ENCODE measurements around the gene DBP. TPM values are rescaled to one million over a fixed set of nuclear protein-coding genes. Genes with fewer than 3 reads are reported as not detected.

Gene DBP
- total and polyA plus RNA-seq, 2 experiments from 2014 or later, result 5.7 to 6.3 TPM

DNA sequence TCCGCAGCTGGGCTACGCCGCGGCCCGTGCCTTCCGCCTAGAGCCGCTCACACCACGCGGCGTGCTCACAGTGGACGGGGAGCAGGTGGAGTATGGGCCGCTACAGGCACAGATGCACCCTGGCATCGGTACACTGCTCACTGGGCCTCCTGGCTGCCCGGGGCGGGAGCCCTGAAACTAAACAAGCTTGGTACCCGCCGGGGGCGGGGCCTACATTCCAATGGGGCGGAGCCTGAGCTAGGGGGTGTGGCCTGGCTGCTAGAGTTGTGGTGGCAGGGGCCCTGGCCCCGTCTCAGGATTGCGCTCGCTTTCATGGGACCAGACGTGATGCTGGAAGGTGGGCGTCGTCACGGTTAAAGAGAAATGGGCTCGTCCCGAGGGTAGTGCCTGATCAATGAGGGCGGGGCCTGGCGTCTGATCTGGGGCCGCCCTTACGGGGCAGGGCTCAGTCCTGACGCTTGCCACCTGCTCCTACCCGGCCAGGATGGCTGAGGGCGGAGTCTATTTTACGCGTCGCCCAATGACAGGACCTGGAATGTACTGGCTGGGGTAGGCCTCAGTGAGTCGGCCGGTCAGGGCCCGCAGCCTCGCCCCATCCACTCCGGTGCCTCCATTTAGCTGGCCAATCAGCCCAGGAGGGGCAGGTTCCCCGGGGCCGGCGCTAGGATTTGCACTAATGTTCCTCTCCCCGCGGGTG lies 7.4 kb downstream of the DBP start (continued):
- TF ChIP-seq, protein P1, sequence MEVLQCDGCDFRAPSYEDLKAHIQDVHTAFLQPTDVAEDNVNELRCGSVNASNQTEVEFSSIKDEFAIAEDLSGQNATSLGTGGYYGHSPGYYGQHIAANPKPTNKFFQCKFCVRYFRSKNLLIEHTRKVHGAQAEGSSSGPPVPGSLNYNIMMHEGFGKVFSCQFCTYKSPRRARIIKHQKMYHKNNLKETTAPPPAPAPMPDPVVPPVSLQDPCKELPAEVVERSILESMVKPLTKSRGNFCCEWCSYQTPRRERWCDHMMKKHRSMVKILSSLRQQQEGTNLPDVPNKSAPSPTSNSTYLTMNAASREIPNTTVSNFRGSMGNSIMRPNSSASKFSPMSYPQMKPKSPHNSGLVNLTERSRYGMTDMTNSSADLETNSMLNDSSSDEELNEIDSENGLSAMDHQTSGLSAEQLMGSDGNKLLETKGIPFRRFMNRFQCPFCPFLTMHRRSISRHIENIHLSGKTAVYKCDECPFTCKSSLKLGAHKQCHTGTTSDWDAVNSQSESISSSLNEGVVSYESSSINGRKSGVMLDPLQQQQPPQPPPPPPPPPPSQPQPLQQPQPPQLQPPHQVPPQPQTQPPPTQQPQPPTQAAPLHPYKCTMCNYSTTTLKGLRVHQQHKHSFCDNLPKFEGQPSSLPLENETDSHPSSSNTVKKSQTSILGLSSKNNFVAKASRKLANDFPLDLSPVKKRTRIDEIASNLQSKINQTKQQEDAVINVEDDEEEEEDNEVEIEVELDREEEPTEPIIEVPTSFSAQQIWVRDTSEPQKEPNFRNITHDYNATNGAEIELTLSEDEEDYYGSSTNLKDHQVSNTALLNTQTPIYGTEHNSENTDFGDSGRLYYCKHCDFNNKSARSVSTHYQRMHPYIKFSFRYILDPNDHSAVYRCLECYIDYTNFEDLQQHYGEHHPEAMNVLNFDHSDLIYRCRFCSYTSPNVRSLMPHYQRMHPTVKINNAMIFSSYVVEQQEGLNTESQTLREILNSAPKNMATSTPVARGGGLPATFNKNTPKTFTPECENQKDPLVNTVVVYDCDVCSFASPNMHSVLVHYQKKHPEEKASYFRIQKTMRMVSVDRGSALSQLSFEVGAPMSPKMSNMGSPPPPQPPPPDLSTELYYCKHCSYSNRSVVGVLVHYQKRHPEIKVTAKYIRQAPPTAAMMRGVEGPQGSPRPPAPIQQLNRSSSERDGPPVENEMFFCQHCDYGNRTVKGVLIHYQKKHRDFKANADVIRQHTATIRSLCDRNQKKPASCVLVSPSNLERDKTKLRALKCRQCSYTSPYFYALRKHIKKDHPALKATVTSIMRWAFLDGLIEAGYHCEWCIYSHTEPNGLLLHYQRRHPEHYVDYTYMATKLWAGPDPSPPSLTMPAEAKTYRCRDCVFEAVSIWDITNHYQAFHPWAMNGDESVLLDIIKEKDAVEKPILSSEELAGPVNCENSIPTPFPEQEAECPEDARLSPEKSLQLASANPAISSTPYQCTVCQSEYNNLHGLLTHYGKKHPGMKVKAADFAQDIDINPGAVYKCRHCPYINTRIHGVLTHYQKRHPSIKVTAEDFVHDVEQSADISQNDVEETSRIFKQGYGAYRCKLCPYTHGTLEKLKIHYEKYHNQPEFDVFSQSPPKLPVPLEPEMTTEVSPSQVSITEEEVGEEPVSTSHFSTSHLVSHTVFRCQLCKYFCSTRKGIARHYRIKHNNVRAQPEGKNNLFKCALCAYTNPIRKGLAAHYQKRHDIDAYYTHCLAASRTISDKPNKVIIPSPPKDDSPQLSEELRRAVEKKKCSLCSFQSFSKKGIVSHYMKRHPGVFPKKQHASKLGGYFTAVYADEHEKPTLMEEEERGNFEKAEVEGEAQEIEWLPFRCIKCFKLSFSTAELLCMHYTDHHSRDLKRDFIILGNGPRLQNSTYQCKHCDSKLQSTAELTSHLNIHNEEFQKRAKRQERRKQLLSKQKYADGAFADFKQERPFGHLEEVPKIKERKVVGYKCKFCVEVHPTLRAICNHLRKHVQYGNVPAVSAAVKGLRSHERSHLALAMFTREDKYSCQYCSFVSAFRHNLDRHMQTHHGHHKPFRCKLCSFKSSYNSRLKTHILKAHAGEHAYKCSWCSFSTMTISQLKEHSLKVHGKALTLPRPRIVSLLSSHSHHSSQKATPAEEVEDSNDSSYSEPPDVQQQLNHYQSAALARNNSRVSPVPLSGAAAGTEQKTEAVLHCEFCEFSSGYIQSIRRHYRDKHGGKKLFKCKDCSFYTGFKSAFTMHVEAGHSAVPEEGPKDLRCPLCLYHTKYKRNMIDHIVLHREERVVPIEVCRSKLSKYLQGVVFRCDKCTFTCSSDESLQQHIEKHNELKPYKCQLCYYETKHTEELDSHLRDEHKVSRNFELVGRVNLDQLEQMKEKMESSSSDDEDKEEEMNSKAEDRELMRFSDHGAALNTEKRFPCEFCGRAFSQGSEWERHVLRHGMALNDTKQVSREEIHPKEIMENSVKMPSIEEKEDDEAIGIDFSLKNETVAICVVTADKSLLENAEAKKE (CRISPR knock-in tag; IDR thresholded peaks at IDR 0.05), result no peak
- TF ChIP-seq, protein P2, sequence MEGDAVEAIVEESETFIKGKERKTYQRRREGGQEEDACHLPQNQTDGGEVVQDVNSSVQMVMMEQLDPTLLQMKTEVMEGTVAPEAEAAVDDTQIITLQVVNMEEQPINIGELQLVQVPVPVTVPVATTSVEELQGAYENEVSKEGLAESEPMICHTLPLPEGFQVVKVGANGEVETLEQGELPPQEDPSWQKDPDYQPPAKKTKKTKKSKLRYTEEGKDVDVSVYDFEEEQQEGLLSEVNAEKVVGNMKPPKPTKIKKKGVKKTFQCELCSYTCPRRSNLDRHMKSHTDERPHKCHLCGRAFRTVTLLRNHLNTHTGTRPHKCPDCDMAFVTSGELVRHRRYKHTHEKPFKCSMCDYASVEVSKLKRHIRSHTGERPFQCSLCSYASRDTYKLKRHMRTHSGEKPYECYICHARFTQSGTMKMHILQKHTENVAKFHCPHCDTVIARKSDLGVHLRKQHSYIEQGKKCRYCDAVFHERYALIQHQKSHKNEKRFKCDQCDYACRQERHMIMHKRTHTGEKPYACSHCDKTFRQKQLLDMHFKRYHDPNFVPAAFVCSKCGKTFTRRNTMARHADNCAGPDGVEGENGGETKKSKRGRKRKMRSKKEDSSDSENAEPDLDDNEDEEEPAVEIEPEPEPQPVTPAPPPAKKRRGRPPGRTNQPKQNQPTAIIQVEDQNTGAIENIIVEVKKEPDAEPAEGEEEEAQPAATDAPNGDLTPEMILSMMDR (conservative IDR thresholded peaks at IDR 0.05; ENCODE audit: low read depth in 2 of 2), result no peak
- peak; percentile 36; the same call in 1 of the 2 replicates for TF ChIP-seq POLR2AphosphoS5 (IDR thresholded peaks at IDR 0.05; ENCODE audit: low read depth)
- TF ChIP-seq CREB1 (CRISPR knock-in tag; IDR thresholded peaks at IDR 0.05; ENCODE audit: low read depth), result peak; percentile 73

DNA sequence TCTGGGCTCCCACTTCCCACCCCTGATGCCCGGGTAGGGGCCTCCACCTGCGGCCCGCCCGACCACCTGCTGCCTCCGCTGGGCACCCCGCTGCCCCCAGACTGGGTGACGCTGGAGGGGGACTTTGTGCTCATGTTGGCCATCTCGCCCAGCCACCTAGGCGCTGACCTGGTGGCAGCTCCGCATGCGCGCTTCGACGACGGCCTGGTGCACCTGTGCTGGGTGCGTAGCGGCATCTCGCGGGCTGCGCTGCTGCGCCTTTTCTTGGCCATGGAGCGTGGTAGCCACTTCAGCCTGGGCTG lies 7.9 kb downstream of the DBP start:
- peaks cover 11% of the 10 kb centered on the region for H3K79me2 ChIP-seq (replicated peaks; ENCODE audit: insufficient read depth)
- ATAC-seq, result peak; percentile 6
- no peak overlapping the region for H2AFZ ChIP-seq
- no peak for DNase-seq (ENCODE audit: low spot score)
- peaks cover 31% of the 10 kb centered on the region for H3K27me3 Mint-ChIP-seq (ENCODE audit: insufficient read depth, low read depth, poor library complexity)
- no peaks in the 10 kb centered on the region for H3K9me2 ChIP-seq (ENCODE audit: insufficient read depth)
- peak overlapping the region; percentile 84; the same call in 1 of the 2 replicates for H3K27ac ChIP-seq (ENCODE audit: low read depth)
- H3K4me1 Mint-ChIP-seq, result peaks cover 34% of the 10 kb centered on the region
- H3K4me2 ChIP-seq, result peak overlapping the region; percentile 83
- H3F3A ChIP-seq (replicated peaks; ENCODE audit: low read depth), result peaks cover 31% of the 10 kb centered on the region; the same call in 1 of the 2 replicates
- no peaks in the 10 kb centered on the region for H3K27me3 ChIP-seq (ENCODE audit: insufficient read depth)
- H3K9me3 Mint-ChIP-seq, result no peaks in the 10 kb centered on the region; the same call in 1 of the 3 replicates
- no peaks in the 10 kb centered on the region for H3K36me3 ChIP-seq (ENCODE audit: insufficient read depth)
- H3K4me3 Mint-ChIP-seq, result peak overlapping the region; percentile 69; the same call in 2 of the 3 replicates
- H3K36me3 Mint-ChIP-seq (ENCODE audit: low read depth), result peaks cover 7% of the 10 kb centered on the region; the same call in 2 of the 3 replicates
- H3K4me3 ChIP-seq, result peak overlapping the region; percentile 52
- H4K20me1 ChIP-seq (replicated peaks; ENCODE audit: insufficient read depth), result peaks cover 13% of the 10 kb centered on the region
- H3K27ac Mint-ChIP-seq, result peak overlapping the region; percentile 95
- peaks cover 27% of the 10 kb centered on the region for H3K4me1 ChIP-seq (ENCODE audit: insufficient read depth)
- TF ChIP-seq EZH2phosphoT487 (IDR thresholded peaks at IDR 0.05; ENCODE audit: unreplicated experiment) (no peak), JUNB (IDR thresholded peaks at IDR 0.05; ENCODE audit: unreplicated experiment) (no peak), POLR2AphosphoS5 (IDR thresholded peaks at IDR 0.05; ENCODE audit: low read depth) (peak; percentile 60)
- TF ChIP-seq, protein P2 (conservative IDR thresholded peaks at IDR 0.05; ENCODE audit: low read depth in 2 of 2), result peak in 1 of 2 experiments; percentile 21; a peak in 1 of 4 replicates
- TF ChIP-seq, protein P3, sequence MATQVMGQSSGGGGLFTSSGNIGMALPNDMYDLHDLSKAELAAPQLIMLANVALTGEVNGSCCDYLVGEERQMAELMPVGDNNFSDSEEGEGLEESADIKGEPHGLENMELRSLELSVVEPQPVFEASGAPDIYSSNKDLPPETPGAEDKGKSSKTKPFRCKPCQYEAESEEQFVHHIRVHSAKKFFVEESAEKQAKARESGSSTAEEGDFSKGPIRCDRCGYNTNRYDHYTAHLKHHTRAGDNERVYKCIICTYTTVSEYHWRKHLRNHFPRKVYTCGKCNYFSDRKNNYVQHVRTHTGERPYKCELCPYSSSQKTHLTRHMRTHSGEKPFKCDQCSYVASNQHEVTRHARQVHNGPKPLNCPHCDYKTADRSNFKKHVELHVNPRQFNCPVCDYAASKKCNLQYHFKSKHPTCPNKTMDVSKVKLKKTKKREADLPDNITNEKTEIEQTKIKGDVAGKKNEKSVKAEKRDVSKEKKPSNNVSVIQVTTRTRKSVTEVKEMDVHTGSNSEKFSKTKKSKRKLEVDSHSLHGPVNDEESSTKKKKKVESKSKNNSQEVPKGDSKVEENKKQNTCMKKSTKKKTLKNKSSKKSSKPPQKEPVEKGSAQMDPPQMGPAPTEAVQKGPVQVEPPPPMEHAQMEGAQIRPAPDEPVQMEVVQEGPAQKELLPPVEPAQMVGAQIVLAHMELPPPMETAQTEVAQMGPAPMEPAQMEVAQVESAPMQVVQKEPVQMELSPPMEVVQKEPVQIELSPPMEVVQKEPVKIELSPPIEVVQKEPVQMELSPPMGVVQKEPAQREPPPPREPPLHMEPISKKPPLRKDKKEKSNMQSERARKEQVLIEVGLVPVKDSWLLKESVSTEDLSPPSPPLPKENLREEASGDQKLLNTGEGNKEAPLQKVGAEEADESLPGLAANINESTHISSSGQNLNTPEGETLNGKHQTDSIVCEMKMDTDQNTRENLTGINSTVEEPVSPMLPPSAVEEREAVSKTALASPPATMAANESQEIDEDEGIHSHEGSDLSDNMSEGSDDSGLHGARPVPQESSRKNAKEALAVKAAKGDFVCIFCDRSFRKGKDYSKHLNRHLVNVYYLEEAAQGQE (IDR thresholded peaks at IDR 0.05; ENCODE audit: unreplicated experiment), result no peak
- TF ChIP-seq, protein P4, sequence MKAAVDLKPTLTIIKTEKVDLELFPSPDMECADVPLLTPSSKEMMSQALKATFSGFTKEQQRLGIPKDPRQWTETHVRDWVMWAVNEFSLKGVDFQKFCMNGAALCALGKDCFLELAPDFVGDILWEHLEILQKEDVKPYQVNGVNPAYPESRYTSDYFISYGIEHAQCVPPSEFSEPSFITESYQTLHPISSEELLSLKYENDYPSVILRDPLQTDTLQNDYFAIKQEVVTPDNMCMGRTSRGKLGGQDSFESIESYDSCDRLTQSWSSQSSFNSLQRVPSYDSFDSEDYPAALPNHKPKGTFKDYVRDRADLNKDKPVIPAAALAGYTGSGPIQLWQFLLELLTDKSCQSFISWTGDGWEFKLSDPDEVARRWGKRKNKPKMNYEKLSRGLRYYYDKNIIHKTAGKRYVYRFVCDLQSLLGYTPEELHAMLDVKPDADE (IDR thresholded peaks at IDR 0.05), result no peak

Measured in GM23338 (cell line).